GM18526 (cell line): ENCODE measurements around the gene MKS1.

Experiments
- POLR2A ChIP-seq: IDR thresholded peaks from 3 replicates; pipeline ENCODE4 v1.6.1; 2011; ENCODE audit not compliant: insufficient read length; ENCODE audit errors: extremely low read depth

The MKS1 gene

DNA sequence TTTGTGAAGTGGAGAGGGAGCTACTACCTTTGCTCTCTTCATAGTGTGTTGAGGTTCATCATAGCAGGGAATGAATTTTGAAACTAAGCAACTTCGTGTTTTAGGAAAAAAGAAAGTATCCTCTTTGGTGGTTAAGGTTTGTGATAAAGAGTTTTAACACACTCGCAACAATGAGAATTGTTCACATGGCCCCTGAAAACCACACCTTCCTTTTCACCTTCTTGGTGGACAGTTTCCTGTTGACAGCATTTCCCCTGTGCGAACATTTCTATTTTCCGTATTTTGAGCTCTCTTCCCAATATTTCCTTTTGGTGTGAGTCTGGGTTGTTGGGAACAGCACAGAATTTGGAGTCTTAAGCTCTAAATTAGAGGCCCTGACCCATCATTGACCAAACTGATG, 48.4 kb downstream of the MKS1 start:
- TF ChIP-seq POLR2A, result no peak

DNA sequence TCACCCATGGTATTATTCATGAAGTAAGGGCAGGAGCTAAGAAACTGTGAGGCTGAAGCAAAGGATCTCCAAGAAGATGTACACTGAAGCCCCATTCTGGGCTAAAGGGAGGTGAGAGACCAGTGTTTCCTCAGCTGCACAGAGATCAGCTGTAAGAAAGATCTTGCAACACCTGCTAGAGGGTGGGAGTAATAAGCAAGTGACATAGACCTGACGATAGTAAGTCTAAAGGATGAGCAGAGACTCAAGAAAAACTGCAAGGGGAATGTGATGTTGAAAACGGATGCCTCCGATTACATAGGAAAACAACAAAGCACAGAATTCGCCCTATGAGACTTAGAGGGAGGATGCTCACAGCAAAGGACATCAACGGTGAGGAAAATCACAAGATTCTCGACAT, 52.4 kb downstream of the MKS1 start, which contains the start of gene OR4D2:
Gene OR4D2 (plus strand): TSS at position 301 of the 400 bp plus-strand sequence. CDS start 2,674 bp downstream, outside the sequence.
- TF ChIP-seq POLR2A, result no peak

DNA sequence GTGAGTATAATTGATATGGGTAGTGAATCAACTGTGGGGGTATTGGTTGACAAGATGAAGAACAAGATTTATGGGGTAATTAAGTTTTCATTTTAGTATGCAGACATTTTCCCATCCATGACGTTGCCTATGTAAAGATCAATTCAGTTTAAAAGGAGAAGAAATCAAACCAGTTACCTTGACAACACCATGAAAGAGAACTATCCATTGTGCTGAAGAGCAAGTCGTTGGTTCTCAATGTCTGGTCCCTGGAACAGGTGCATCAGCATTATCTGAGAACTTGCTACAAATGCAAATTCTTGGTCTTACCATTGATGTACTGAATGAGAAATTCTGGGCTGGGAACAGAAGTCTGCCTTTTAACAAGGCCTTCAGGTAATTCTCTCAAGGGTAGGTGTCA, 53.1 kb downstream of the MKS1 start:
- no peak for TF ChIP-seq POLR2A

DNA sequence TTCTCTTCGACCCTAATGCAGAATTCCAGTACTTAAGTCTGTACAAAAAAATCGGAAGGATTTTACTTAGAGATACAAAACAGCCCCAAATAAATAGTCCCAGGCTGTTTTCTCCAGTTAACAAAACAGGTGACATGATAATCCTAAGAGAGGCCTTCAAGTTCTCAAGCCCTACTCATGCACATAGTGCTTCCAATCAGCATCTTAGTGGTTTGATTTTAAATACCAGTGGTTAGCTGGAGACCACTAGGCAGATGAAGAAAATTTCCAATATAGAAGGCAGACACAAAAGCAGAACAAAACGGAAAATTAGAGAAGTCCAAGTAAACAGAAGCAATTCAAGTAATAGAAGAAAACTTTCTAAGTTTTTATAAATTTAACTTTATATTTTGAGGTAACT, 57.5 kb downstream of the MKS1 start:
- TF ChIP-seq POLR2A, result no peak

DNA sequence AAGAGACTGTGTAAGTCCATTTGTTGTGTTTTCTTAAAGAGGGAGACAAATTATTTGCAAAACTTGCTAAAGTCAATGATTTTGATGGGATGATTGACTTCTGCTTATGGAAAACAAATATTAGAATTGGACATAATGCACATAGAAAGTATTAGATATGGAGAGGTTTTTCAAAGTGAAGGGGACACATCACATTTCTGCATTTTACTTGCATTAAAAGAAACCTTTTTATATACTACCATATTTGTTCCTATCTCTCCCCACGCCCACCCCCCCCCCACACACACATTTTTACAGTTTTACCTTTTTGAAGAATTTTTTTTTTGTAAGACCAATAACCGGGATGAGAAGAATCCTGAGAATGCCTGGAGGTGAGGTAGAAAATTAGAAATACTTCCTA, 60.9 kb downstream of the MKS1 start:
- no peak for TF ChIP-seq POLR2A

DNA sequence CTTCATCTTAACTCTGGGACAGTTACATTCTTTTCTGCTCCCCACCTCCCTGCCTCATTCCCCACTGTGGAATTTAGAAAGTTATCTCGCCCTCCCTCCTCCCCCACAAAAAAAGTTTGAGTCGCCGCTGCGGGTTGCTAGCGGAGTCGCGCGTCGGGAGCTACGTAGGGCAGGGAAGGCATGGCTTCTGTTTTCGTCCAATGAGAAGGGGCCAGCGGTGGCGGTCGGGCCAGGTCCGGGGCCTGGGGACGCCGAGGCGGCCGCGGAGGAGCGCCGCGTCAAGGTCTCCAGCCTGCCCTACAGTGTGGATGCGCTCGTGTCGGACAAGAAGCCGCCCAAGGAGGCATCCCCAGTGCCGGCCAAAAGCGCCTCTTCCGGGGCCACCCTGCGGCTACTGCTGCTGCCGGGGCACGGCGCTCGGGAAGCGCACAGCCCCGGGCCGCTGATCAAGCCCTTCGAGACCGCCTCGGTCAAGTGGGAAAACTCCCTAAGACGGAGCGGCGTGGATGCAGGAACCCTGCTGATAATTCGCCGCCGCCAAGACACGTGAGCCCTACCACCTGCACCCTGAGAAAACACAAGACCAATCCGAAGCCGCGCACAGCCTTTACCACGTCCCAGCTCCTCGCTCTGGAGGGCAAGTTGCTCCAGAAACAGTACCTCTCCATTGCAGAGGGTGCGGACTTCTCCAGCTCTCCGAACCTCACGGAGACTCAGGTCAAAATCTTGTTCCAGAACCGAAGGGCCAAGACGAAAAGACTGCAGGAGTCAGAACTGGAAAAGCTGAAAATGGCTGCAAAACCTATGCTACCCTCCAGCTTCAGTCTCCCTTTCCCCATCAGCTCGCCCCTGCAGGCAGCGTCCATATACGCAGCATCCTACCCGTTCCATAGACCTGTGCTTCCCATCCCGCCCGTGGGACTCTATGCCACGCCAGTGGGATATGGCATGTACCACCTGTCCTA, 61.9 kb downstream of the MKS1 start:
- TF ChIP-seq POLR2A, result no peak
